ENCODE data around the gene GP1BA.
"Not testable (repeated sequence)": the region's sequence is repeated elsewhere in the genome, so short reads cannot be mapped to it uniquely, and the experiment has no call there.

The GP1BA gene

GRCh38 chr17:4901648-4902344 lies 30.3 kb upstream of the GP1BA start:
- no peak for DNase-seq

DNA sequence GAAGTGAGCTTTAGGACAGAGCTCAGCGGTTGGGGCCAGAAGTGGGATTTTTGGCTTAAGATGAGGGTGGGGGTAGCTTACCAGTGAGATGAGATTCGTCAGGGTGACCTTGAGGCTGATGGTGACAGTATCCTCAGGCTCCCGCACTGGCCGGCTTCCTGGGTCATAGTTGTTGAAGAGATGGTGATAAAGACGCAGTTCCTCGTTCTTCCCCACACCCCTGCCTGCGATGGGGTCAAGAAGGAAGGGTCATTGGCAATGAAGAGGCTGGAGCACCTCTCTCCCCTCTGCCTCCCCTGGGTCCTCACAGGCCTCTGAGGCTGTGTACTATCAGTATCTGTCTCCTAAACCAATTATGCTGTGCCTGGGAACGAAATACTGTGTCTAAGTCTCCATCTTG lies 29.5 kb upstream of the GP1BA start:
- DNase-seq = no peak

- peak; percentile 27 for DNase-seq
Observed at GRCh38 chr17:4903051-4903818, 28.8 kb upstream of the GP1BA start, which contains the start of gene CHRNE. CHRNE (minus strand) TSS chr17:4903098; CDS start chr17:4903063, 35 bp downstream.

DNA sequence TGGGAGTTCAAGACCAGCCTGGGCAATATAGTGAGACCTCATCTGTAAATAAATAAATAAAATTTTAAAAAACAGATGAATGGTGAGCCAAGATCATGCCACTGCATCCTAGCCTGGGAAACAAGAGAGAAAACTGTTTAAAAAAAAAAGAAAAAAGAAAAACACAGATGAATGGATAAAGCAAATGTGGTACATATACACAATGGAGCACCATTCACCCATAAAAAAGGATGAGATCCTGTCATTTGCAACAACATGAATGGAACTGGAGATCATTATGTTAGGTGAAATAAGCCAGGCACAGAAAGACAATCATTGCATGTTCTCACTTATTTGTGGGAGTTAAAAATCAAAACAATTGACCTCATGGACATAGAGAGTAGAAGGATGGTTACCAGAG lies 25.4 kb upstream of the GP1BA start:
- DNase-seq = not testable (repeated sequence)

DNA sequence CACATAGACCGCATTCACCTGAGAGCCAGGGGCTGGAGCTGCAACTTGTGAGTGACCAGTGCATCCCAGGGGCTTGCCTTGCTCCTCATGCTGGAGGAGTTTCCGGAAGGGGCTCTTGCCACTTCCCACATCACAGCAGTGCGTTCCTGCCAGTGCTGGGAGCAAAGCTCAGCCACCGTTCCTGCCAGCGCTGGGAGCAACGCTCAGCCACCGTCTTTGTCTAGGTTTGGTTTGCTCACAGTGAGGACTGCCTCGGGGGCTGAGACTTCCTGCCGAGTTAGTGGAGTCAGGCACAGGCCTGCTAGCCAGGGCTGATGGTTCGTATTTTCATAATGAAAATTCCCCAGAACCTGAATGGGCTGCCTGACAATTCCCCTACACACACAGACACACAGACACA lies 23.8 kb upstream of the GP1BA start:
- DNase-seq = no peak

DNA sequence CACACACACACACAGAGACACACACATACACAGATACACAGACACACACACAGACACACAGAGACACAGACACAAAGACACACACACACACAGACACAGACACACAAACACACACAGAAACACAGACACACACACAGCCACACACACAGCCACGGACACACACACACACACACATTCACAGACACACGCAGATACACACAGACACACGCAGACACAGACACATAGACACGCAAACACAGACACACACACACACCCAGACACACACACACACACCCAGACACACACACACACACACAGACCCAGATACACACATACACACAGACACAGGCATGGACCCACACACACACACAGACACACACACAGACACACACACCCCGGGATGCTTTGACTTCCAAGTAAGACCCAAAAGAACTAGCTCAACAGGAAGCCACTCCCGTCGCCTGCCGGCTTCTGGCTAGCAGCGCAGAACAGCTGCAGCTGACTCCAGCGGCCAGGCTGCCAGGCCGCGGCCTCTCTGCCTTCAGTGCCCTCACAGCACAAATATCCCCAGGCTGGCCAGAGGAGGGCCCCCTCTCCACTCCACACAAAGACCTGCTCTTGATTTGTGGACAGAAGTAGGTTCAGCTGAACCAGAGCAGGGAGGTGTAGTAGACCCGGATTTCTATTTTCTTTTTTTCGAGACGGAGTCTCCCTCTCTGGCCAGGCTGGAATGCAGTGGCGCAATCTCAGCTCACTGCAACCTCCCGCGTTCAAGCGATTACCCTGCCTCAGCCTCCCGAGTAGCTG lies 23.2 kb upstream of the GP1BA start:
- peak; percentile 13 for DNase-seq

DNA sequence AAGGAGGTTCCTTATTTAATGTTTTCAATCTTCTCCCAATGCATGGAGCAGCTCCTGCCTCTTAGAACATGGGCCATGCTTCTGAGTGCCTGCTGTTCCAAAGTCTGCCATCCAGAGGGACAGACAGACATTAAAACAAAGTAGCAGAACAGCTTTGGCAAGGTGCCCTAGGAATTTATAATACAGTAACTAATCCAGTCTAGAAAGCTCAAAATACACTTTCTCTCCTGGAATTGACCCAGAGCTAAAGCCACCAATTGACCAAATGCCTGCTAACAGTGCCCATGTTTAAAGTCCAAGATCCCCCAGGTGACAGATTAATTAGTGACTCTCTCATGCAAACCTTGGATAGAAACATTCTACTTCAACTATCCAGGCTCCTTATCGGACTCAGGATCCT lies 18.1 kb upstream of the GP1BA start:
- DNase-seq = no peak

GRCh38 chr17:4914551-4914950 lies 17.5 kb upstream of the GP1BA start:
- not testable (repeated sequence) for DNase-seq

DNA sequence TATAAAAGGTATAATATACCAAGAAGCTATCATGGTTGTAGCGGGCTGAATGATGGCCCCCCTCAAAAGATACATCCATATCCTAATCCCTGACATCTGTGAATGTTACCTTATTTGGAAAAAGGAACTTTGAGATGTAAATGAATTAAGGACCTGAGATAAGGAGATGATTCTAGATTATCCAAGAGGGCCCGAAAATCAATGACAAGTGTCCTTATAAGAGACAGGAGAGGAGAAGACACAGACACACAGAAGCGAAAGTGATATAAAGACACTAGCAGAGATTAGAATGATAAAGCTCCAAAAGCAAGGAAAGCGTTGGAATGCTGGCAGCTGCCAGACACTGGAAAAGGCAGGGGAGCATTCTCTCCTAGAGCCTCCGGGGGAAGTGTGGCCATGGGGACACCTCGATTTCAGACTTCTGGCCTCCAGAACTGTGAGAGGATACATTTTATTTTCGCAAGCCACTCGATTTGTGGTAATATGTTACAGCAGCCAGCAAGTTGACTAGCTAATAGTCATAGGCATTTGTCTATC lies 12.5 kb upstream of the GP1BA start:
- no peak for DNase-seq

DNA sequence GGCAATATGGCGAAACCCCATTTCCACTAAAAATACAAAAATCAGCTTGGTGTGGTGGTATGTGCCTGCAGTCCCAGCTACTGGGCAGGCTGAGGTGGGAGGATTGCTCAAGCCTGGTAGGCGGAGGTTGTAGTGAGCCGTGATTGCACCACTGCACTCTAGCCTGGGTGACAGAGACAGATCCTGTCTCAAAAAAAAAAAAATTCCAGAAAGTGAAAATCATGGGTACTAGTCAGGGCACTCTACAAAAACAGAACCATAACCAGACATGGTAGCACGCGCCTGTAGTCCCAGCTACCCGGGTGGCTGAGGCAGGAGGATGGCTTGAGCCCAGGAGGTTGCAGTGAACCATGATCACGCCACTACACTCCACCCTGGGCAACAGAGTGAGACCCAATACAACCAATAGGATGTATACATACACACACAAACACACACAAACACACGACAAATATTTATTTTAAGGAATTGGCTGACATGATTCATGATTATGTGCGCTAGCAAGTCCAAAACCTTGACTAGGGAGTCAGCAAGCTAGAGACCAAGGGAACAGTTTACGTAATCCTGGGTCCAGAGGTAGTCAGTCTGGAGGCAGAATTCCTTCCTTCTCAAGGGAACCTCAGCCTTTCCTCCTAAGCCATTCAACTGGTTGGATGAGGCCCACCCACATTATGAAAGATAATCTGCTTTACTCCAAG lies 11.6 kb upstream of the GP1BA start:
- no peak for DNase-seq

- no peak for DNase-seq
Observed at GRCh38 chr17:4921320-4921719, 10.8 kb upstream of the GP1BA start.

DNA sequence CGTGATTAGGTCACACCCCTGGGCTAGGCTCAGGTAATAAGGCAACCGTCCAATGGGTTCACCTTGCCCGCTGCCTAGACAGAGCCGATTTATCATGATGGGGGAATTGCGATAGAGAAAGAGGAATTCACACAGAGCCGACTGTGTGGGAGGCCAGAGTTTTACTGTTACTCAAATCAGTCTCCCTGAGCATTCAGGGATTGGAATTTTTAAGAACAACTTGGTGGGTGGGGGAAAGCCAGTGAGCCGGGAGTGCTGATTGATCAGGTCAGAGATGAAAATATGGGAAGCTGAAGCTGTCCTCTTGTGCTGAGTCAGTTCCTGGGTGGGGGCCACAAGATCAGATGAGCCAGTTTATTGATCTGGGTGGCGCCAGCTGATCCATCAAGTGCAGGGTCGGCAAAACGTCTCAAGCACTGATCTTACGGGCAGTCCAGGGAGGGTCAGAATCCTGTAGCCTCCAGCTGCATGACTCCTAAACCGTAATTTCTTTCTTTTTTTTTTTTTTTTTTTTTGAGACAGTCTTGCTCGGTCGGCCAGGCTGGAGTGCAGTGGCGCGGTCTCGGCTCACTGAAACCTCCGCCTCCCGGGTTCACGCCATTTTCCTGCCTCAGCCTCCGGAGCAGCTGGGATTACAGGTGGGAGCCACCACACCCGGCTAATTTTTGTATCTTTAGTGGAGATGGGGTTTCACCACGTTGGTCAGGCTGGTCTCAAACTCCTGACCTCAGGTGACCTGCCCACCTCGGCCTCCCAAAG lies 5.3 kb upstream of the GP1BA start:
- not testable (repeated sequence) for DNase-seq

- no peak for DNase-seq
Observed at GRCh38 chr17:4928881-4929280, 3.2 kb upstream of the GP1BA start.

DNA sequence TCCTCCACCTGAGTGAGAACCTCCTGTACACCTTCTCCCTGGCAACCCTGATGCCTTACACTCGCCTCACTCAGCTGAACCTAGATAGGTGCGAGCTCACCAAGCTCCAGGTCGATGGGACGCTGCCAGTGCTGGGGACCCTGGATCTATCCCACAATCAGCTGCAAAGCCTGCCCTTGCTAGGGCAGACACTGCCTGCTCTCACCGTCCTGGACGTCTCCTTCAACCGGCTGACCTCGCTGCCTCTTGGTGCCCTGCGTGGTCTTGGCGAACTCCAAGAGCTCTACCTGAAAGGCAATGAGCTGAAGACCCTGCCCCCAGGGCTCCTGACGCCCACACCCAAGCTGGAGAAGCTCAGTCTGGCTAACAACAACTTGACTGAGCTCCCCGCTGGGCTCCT lies 679 bp downstream of the GP1BA start:
- no peak for DNase-seq

DNA sequence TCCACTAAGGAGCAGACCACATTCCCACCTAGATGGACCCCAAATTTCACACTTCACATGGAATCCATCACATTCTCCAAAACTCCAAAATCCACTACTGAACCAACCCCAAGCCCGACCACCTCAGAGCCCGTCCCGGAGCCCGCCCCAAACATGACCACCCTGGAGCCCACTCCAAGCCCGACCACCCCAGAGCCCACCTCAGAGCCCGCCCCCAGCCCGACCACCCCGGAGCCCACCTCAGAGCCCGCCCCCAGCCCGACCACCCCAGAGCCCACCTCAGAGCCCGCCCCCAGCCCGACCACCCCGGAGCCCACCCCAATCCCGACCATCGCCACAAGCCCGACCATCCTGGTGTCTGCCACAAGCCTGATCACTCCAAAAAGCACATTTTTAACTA lies 1.6 kb downstream of the GP1BA start:
- DNase-seq = no peak

DNA sequence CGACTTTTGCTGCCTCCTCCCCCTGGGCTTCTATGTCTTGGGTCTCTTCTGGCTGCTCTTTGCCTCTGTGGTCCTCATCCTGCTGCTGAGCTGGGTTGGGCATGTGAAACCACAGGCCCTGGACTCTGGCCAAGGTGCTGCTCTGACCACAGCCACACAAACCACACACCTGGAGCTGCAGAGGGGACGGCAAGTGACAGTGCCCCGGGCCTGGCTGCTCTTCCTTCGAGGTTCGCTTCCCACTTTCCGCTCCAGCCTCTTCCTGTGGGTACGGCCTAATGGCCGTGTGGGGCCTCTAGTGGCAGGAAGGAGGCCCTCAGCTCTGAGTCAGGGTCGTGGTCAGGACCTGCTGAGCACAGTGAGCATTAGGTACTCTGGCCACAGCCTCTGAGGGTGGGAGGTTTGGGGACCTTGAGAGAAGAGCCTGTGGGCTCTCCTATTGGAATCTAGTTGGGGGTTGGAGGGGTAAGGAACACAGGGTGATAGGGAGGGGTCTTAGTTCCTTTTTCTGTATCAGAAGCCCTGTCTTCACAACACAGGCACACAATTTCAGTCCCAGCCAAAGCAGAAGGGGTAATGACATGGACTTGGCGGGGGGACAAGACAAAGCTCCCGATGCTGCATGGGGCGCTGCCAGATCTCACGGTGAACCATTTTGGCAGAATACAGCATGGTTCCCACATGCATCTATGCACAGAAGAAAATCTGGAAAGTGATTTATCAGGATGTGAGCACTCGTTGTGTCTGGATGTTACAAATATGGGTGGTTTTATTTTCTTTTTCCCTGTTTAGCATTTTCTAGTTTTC lies 2.3 kb downstream of the GP1BA start:
- no peak for DNase-seq

- DNase-seq = no peak
Observed at GRCh38 chr17:4935650-4936049, 3.6 kb downstream of the GP1BA start.

DNA sequence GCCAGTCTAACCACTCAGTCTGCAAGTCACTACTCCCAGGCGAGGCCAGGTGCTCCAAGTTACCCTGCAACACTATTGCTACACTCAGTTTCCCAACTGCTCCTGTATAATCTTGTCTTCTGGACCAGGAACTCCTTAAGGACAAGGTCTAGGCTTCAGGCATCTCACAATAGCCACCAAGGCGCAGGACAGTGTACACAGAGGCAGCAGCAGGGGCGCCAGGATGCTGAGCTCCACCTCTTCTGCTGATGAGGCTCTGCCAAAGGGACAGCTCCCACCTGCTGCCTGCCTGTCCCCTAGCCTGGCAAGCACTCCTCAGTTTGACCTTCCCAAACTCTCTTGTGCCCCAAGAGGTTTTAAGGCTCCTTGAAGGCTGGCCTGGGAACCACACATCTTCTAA lies 4.4 kb downstream of the GP1BA start:
- DNase-seq = no peak

DNA sequence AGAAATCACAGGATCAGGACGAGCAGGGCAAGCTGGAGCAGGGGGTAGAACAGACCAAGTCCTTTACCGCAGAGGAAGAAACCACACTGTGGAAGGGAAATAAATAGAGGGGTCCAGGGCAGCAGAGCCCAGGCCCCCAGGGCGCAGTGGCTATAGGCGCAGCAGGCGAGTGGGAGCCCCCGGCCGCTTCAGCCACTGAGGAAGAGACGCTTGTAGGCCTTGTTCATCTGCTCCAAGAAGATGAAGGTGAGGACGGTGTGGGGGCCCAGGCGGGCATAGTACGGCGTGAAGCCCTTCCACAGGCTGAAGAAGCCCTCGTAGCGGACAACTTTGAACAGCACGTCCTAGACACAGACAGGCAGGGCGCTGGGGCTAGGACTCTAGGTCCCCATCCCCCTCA lies 5.5 kb downstream of the GP1BA start:
- no peak for DNase-seq

DNA sequence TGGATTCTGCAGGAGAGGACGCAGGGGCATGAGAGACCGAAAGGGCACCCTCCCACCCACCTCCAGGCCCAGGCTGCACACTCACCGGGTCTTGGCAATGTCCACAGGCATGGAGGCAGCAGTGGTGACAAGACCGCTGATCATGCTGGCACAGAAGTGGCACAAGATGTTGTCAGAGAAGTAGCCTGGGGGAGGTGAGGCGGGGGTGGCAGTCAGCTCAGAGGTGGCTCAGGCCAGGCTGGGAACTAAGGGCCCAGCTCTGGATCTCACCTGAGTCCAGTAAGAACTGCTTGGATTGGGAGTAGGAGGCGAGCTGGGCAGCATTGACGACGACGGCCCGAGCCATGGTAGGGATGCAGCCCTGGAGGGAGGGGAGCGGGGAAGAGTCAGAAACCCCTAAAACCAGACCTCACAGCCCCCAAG lies 6.0 kb downstream of the GP1BA start:
- DNase-seq = no peak
